Measurements from ENCODE around the gene ANKRD44.

The ANKRD44 gene

DNA sequence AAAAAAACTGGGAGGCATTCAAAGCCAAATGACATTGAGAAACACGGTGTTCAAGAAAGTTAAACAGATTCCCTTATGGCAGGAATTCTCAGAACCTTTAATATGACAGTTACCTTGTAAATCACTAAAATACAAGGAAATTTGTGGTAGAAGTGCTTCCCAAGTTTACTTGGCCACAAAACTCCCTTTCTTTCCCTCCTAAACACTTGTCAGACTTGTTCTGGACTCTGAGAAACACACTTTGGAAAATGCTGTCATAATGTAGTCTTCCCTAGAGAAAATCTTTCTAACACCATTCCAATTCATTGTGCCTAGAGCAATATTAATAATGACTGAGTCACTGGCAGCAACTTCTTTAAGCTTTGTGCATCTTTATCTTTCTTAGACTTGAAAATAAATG, 140.4 kb downstream of the ANKRD44 start:
- no peak for DNase-seq

DNA sequence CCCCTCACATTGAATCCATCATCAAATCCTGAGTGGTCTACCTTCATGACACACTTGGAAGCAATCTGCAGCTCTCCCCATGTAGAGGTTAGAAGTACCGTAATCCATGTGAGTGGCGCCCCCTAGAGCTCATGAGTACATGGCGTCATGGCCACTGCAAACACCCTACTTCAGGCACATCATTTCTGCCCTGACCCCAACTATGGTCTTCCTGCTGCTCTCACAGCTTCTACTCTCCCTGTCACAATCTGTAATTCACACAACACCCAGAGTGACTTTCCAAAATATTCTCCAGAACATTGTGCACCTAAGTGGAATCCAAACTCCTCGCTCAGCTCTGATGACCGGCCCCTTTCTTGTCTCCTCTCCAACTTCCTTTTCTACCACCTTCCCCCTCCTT, 141.9 kb downstream of the ANKRD44 start:
- peak; percentile 68 to 74 for DNase-seq

DNA sequence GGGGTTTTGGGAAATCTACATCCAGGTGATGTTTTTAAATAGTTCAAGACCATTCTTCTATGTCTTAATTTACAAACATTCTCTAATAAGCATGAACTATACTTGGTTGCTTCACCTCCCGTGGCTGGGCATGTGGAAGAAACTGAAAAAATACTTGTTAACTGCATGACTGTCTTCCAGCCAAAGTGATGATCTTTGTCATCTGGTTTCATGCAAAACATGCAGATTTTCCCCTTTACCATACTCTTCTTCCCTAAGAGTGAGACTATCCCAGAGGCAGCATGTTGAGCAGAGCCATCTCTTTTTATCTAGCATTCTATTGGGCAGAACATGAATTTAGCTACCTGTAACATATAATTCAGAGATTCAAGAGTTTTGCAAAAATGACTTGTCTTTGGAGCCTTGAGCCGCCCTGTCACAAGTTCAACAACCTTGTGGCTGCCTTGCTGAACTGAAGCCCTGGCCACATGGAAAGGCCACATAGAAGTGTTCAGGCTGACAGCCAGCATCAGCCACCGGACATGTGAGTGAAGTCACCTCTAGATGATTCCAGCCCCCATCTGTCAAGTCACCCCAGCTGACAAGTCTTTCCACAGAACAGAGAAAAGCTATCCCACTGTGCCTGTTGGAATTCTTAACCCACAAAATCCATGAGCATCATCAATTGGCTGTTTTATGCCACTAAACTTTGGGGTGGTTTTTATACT, 142.8 kb downstream of the ANKRD44 start:
- no peak for DNase-seq

DNA sequence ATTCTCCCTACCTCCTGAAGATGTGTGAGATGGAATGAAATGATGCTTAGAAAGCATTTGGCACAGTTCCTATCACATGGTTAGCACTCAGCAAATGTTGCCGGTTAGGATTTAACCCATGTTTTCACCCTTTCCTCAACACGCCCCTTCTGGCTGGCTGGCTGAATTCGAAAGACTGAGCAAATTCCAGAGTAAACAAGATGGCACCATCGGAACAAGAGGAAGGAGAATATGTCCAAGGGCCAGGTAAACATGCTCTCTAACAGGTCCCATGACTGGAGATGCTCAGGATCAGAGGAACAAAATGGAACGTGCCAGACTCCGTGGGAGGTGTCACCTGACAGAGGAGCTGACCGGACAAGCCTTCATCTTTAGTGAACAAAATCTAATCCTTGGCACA, 145.6 kb downstream of the ANKRD44 start:
- no peak for DNase-seq

DNA sequence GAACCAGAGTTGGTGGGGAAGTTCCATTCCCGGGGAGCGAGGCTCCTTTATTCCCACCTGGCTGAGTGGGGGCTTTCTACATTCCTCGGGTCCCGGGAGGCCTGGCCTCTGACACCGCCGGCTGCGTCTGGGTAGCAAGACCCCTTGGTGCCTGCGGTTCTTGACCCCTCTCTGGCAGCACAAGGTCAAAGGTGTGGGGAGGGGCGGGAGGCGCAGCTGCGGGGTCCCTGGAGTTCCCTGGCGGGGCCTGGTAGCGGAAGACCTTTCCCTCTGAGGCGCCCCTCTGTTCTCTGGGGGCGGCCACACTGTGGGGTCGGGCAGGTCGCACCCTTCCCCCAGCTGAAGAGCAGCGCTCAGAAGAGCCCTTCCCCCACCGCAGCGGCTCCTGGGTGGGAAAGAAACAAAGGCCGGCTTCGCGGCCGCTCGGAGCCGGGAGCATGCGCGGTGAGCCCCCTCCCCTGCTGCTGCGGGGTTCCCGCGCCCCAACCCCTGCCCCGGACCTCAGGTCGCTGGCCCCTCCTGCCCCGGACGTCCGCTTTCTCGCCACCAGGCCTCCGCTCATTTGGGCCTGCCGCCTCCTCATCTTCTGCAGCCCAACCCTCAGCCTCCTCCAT, 146.3 kb downstream of the ANKRD44 start:
- peak in 1 of 2 donors; percentile 13 for DNase-seq

DNA sequence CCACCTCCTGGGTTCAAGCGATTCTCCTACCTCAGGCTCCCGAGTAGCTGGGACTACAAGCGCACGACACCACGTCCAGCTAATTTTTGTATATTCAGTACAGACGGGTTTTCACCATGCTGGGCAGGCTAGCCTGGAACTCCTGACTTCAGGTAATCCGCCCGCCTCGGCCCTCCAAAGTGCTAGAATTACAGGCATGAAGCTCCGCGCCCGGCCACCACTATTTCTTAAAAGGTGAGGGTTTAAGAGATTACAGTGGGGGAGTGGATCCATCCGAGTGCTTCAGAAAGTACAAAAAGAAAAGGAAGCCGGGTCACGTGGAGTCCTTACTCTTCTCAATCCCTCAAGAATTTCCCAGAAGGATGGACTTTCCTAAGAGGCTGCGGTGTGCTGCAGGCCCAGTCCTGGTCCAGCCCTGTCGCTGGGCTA, 146.9 kb downstream of the ANKRD44 start:
- DNase-seq = no peak

DNA sequence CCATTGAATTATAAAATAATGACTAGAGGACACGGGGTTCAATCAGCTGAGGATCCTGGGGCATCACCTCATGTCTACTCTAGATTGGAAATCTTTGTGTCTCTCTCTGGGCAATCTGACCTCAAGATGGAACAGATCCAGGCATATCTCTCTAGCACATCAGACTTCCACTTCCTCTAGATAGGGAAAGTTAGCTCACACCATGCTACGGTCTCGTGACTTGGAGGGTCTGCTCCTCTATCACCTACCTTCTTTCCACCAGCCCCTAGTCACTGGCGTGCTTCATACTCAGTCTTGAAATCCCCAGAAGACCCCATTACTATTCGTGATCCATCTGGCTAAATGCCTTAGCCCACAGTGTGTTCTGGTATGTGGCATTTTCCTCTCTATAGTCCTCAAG, 148.8 kb downstream of the ANKRD44 start:
- peak in 1 of 2 donors; percentile 27 for DNase-seq

DNA sequence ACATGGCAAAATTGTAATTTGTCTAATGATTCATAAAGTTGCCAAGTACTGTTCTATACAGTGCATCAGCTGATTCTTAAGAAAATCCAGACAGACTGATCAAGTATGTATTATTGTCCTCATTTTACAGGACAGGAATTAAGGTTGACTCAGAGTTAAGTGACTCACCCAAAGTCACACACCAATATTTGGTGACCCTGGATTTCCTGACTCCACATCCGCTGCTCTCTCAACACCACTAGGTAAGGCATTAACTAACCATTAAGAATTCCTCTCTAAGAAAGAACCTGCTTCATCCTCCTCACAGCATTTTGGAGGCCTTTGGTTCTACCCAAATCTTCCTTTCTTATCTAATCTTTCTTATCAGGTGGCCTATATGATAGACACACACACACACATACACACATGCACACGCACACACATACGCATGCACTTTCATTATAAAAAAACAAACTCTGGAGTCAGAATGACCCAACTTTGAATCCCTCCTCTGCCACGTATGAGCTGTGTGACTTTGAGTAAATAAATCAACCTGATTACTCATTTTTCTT, 150.8 kb downstream of the ANKRD44 start:
- DNase-seq = no peak

DNA sequence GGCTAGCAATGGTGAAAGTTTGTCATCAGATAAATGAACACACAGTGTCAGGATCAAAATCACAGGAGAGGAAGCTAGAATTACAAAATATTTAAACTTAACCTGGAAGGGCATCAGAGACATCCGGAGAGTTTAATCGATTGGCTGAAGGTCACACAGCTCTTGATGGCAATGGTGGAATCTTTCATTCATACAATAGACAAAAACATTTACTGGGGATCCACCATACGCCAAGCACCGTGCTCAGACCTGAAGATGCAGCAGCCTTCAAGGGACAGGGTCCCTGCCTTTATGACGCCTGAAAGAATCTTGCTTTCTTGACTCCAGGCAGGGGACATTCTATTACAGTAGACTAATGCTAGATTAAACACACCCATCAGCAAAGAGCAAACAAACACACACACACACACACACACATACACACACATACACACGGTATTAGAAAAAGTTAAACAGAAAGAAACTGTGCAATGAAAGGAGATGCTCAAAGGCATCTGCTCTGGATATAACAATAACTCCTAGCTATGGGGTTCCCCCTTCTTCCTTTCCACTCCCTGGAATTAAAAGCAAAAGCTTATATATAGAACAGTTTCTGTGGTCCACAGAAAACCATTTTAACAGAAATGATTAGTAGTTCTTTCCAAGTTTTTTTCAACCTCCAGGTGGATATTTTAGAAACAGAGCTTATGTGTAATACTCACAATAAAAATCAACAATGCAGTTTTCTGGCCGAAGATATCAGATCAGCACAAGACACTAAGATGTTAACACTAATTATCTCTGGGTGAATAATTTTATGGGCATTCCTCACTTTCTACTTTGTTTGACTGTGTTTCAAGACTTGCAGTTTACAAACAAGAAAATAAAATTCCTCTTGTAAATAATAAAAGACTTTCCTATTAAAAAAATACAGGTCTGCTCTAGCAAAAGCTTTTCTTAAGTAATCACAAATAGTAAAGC, 151.7 kb downstream of the ANKRD44 start:
- DNase-seq = no peak

DNA sequence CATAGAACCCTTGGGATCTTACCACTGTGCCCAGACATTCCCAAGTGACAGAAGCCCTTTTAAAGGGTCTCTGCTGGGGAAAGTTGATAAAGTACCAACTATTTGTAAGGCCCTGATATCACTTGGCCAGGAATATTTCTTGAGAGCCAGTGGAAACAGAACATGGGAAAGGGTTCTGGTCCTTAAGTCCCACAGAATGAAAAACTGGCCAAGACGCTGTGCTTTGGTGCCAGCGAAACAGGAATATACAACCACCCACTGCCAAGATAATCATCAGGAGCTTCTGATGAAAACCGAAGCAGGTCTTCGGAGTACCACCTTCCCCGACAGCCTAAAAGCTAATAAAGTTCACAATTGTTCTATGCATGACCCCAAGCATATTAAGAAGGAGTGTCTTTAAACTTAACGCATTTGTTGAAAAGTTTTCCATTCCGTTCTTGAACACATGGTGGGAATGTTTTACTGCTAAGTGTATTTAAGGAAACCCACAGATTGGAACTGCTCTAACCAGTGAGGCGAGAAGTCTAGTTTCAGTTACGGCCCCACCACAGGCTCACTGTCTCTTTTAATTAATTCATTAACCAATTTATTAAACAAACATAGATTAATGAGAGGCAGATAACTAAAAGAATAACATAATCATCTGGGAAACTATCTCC, 152.6 kb downstream of the ANKRD44 start:
- DNase-seq = no peak

DNA sequence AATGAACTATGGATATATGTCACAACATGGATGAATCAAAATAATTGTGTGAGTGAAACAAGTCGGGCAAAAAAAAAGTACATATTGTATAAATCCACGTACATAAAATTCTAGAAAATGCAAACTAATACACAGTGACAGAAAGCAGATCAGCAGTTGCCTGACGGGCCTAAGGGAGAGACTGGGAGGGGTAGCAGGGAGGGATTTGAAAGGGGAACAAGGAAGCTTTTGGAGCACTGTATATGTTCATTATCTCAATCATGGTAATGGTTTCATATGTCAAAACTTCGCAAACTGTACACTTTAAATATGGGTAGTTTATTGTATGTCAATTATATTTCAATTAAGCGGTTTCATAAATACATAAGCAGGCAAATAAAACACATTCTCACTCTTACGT, 153.8 kb downstream of the ANKRD44 start:
- no peak for DNase-seq

DNA sequence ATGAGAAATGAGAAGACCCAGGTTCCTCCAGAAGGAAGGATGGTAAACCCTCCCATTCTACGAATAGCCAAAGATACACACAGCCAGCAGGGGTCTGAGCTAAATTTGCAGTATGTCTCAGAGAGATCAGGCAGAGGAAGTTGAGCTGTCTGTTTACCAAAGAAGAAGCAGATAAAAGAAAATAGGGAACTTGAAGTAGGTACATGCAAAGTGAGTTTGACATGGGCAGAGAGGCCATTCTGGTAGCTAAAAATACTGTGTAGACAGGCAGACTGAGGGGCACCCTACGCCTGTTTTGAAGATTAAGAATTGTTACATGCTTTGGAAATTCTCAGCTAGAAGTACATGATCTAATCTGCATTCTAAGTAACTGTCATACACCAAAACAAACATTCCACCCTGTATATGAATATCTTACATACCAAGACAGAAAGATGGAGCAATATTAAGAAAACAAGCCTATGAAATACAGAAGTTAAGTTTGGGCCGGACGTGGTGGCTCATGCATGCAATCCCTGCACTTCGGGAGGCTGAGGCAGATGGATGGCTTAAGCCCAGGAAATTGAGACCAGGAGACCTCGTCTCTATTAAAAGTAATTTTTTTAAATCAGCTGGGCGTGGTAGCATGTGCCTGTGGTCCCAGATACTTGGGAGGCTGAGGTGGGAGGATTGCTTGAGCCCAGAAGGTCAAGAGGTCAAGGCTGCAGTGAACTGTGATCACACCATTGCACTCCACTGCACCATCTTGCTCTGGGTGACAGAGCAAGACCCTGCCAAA, 157.9 kb downstream of the ANKRD44 start:
- peak in 1 of 2 donors; percentile 43 for DNase-seq

DNA sequence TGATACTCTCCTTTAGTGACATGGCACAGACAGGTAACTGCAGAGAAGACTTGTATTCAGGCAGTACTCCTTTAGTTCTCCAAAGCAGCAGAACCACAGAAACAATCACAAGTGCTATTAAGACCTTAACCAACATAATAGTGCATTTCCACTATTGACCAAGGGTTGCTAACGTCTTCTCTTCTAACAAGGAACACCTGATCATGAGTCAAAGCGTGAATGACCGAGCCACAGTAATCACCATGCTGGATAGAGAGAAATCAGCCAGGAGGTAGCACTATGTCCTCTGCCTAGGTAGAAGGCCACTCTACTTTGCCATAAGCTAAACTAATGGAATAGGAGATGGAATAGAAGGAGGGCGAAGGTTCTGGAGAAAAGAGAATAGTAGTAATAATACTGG, 161.0 kb downstream of the ANKRD44 start:
- no peak for DNase-seq

DNA sequence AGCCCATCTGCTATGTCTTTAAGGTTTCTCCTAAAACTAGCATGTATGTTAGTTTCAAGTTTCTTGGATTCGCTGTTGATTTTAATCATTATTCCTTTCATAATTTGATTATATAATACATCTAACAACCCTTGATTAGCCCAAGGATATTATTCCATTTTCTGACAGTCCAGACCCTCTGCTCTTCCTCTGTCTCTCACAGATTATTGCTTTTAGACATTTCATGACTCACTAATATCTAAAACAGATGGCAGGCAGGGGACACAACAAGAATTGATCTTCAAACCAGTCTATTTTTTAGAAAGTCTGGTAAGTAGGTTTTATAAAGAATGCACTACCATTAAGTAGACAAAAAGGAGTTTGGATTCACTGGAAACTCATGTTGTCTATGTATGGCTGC, 162.2 kb downstream of the ANKRD44 start:
- DNase-seq = no peak

DNA sequence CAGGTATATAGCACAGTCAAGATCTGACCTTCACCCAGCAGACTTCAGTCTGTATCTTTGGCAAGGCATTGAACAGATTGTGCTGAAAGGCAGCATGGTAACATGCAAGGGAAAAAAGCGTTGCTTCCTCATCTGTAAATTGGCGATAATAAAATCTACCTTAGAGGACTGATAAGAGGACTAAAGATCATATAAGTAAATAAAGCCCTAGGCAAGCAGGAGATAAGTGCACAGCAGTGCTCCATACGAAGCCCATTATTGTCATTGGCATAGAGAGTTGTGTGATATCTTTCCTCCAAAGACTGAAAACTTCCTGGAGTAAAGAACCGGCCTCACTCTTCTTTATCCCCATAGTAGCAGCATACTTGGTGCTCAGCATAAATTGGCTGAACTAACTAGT, 162.6 kb downstream of the ANKRD44 start:
- DNase-seq = no peak

DNA sequence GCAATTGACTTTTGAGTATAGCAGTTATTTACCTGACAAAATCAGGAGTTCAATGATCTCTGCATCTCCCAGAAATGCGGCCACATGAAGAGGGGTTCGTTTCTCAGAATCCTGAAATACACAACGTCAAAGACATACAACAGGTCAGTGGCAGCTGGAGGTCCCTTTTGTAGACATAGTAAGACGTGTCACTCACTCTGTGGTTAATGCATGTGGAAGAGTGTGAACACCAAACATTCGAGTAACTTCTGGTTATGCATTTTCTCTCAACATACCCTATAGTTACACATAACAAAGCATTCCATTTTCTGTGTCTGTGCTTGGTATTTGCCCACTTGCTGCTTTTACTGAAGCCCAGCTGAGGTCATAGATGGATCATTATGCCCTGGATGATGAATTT, 163.6 kb downstream of the ANKRD44 start:
- DNase-seq = no peak

DNA sequence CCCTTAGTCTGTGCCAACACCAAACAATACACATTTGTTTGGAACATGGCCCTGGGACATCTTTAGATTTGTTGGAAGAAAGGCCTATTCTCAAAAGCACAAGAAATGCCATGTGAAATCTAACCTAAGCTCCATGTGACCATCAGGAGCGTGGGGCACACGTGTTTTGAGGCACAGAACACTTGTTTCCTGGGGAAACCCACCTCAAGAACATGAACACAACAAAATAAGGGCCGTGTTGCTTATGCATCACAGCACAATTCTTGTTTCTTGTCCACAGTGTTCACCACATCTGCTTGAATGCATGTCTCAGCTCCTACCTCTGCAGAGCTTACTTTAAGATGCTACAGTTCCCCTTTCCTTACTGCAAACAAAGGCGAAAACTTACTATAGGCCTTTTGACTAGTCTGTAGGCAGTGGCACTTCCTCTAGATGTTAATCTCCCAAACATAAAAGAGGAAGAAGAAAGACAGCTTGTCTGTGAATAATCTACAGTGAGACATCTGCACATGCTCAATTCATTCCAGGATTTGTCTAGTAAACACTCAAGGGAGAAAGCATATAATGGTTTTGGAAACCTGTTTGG, 165.0 kb downstream of the ANKRD44 start:
- peak in 1 of 2 donors; percentile 45 for DNase-seq

DNA sequence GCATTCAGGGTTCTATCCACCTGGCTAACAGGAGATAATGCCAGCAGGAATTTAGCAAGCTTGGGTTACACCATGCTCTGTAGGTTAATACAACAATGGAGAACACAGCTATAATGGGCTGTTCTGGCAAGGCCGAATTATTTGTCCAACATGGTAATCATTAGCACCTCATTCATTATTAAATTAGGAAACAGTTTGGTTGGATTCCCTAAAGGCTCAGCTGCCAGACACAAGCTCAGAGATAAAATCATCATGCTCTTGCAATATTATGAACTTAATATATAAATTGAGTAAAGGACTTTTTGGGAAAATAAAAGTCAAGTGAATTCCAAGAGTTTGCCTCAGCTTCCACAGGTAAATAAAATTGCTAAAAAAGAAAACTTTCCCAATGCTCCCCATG, 166.4 kb downstream of the ANKRD44 start:
- no peak for DNase-seq

DNA sequence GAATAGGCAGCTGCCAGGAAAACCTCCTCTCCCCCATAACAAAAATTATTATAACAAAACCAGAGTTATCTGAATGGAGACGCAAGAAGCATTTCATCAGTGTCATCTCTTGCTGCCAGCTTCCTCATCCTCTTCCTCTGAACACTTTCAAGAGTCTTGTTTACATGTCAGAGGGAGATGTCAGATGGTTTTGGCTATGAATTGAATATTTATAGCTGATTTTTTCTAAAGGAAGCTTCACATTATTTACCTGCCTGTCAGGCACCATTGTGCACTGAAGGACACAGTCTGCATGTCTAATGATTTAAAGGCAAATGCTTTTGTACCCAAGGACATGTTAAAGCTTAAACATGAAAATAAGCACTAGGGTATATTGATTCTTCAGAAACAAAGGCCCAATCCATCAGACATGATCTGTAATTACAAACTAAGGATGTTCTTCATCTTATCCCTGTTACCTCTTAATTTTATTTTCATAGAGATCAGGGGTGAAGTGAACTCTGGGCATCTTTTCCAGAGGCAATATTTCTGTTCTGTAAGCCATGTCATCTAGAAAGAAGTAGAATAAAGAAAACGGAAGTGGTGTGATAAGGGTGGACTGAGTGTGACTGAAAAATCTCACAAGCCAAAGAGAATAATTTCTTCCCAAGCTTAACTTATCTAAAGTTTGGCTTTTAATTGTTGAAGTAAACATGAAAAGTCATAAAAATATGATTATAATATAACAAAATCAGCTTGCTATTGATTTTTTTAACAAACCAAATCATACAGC, 168.7 kb downstream of the ANKRD44 start:
- no peak for DNase-seq

DNA sequence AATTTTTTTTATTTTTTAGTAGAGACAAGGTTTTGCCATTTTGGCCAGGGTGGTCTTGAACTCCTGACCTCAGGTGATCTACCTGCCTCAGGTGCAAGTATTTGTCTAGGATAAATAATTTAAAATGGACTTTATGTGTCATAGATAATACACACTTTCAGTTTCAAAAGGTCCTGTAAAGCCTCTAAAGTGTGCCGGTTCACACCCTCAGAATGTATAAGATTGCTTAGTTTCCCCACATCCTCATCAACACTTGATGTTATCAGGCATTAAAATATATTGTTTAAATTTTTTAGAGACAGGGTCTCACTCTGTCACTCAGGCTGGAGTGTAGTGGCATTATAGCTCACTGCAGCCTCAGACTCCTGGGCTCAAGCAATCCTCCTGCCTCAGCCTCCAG, 170.5 kb downstream of the ANKRD44 start:
- no peak for DNase-seq

DNA sequence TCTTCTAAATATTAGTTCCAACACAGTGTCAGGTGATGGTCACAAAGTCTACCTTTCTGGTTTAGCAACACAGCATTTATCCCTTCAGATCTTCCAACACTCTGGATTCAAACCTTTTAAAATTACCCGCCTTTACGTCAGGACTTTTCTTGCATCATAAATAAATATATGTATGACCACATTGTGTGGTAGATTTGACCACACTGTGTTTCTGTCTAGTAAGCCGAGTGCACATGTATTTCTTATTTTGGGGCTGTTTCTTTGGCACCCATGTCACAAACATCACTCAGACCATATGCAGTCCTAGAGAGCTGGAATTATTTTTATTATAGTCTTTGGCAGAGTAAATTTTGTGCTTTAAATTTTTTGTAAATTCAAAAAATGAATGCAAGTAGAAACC, 172.1 kb downstream of the ANKRD44 start:
- DNase-seq = no peak

All from hippocampal formation (tissue), 2 donors.